ENCODE measurements around the gene PSME1. TPM values are rescaled to one million over a fixed set of nuclear protein-coding genes. Genes with fewer than 3 reads are reported as not detected.
A peak's percentile ranks its signal among the peaks of the same experiment; 100 is the strongest.

Gene PSME1
- total and polyA plus RNA-seq, 2 of the 13 experiments (the other 11 are each of a cell fraction or from before 2014, with no cell fraction given) = 159 to 608 TPM

GRCh38 chr14:24146978-24147760 lies 11.2 kb downstream of the PSME1 start, which contains the start of gene RNF31 (continued):
- TF ChIP-seq EED (CRISPR knock-in tag; IDR thresholded peaks at IDR 0.05) (0 out of 2 replicates have a peak, but pooled peaks have one; percentile 56), KLF13 (CRISPR knock-in tag; IDR thresholded peaks at IDR 0.05) (0 out of 2 replicates have a peak, but pooled peaks have one; percentile 91), AHR (CRISPR knock-in tag; IDR thresholded peaks at IDR 0.05) (peak; percentile 73), YY1 (IDR thresholded peaks at IDR 0.05; ENCODE audit: insufficient read depth, insufficient replicate concordance, low read depth, low read length) (no peak), RFX1 (IDR thresholded peaks at IDR 0.05) (no peak), ZFP91 (CRISPR knock-in tag; IDR thresholded peaks at IDR 0.05; ENCODE audit: borderline replicate concordance) (no peak), ZNF124 (CRISPR knock-in tag; IDR thresholded peaks at IDR 0.05) (no peak; the same call in 1 of the 2 replicates), MYPOP (CRISPR knock-in tag; IDR thresholded peaks at IDR 0.05) (no peak), RFX5 (IDR thresholded peaks at IDR 0.05; ENCODE audit: low read depth, low read length) (peak; percentile 26; the same call in 1 of the 2 replicates), ZSCAN22 (CRISPR knock-in tag; IDR thresholded peaks at IDR 0.05) (no peak; the same call in 1 of the 2 replicates), ZNF10 (CRISPR knock-in tag; IDR thresholded peaks at IDR 0.05; ENCODE audit: borderline replicate concordance, low read depth) (no peak), STAG1 (CRISPR knock-in tag; IDR thresholded peaks at IDR 0.05) (no peak; the same call in 1 of the 2 replicates), GLMP (CRISPR knock-in tag; IDR thresholded peaks at IDR 0.05; ENCODE audit: borderline replicate concordance) (no peak), ZNF280B (CRISPR knock-in tag; IDR thresholded peaks at IDR 0.05; ENCODE audit: borderline replicate concordance) (no peak), RARA (CRISPR knock-in tag; IDR thresholded peaks at IDR 0.05) (0 out of 2 replicates have a peak, but pooled peaks have one; percentile 13), CEBPZ (IDR thresholded peaks at IDR 0.05; ENCODE audit: low read length) (no peak), NFE2L1 (CRISPR knock-in tag; IDR thresholded peaks at IDR 0.05; ENCODE audit: borderline replicate concordance) (no peak; the same call in 1 of the 2 replicates), TRIM22 (IDR thresholded peaks at IDR 0.05) (no peak)

All from HepG2 (cell line).